Peyer's patch (tissue), 4 donors: ENCODE results near the gene PDZD2. TPM values are rescaled to one million over a fixed set of nuclear protein-coding genes. Genes with fewer than 3 reads are reported as not detected.

ENCODE experiments used
- DNase-seq, 3 donors: peaks; one replicate each; pipeline ENCODE4 v3.0.0-alpha.2; 2017 to 2019
- H3K27ac ChIP-seq, 4 donors: fragments of 200-600 bp; sonication (generic); one replicate each; pipeline ENCODE4 v1.5.1; 2016 to 2019
- H3K27me3 ChIP-seq, 2 donors: fragments of 200-600 bp; sonication (generic); one replicate each; pipeline ENCODE4 v1.5.1; 2019
- H3K36me3 ChIP-seq, 3 donors: fragments of 200-600 bp; sonication (generic); one replicate each; pipeline ENCODE4 v1.5.1; 2016 to 2019
- H3K4me1 ChIP-seq, 4 donors: fragments of 200-600 bp; sonication (generic); one replicate each; pipeline ENCODE4 v1.5.1; 2016 to 2019
- H3K4me3 ChIP-seq, 4 donors: fragments of 200-600 bp; sonication (generic); 1 replicate in 3 of 4; 2 replicates in 1 of 4; pipeline ENCODE4 v1.5.1; 2016 to 2019; ENCODE audit warnings: mild to moderate bottlenecking in 1 of 4
- H3K9me3 ChIP-seq, 4 donors: fragments of 200-600 bp; sonication (generic); one replicate each; pipeline ENCODE4 v1.5.1; 2016 to 2019; ENCODE audit warnings: mild to moderate bottlenecking in 1 of 4
- POLR2A ChIP-seq, 2 donors: fragments of 450-650 bp; IDR thresholded peaks; one replicate each; pipeline ENCODE4 v1.5.1; 2017; ENCODE audit warnings: antibody characterized with exemption in 2 of 2, mild to moderate bottlenecking in 2 of 2, moderate library complexity in 2 of 2
- total RNA-seq, 4 donors: library from RNA; depleted of rRNA; stranded (reverse); fragments of >200 nt; gene quantifications; one replicate each; pipeline ENCODE4 v1.1.0, GENCODE V29; 2016
- TF ChIP-seq, protein P1 (sequence below), 6 experiments: fragments of 450-650 bp in 4 of 6; fragments of 200-600 bp in 2 of 6; sonication (generic) in 1 of 6; IDR thresholded peaks; one replicate each; pipeline ENCODE4 v1.5.1; 2017 to 2019; ENCODE audit warnings: antibody characterized with exemption in 6 of 6, mild to moderate bottlenecking in 3 of 6, moderate library complexity in 1 of 6

PDZD2 gene
- total RNA-seq, 4 donors from 2014 or later = 0.53 to 7.4 (median 3.0) TPM

GRCh38 chr5:31781772-31782171 is 142.8 kb downstream of the PDZD2 start:
- Histone ChIP-seq H3K9me3 (no peaks in the 10 kb centered on the region), H3K4me3 (no peak overlapping the region), H3K36me3 (no peaks in the 10 kb centered on the region), H3K4me1 (no peaks in the 10 kb centered on the region), H3K27ac (no peak overlapping the region), H3K27me3 (no peaks in the 10 kb centered on the region)
- DNase-seq = no peak
- TF ChIP-seq POLR2A (IDR thresholded peaks at IDR 0.05) = no peak
- TF ChIP-seq, protein P1, sequence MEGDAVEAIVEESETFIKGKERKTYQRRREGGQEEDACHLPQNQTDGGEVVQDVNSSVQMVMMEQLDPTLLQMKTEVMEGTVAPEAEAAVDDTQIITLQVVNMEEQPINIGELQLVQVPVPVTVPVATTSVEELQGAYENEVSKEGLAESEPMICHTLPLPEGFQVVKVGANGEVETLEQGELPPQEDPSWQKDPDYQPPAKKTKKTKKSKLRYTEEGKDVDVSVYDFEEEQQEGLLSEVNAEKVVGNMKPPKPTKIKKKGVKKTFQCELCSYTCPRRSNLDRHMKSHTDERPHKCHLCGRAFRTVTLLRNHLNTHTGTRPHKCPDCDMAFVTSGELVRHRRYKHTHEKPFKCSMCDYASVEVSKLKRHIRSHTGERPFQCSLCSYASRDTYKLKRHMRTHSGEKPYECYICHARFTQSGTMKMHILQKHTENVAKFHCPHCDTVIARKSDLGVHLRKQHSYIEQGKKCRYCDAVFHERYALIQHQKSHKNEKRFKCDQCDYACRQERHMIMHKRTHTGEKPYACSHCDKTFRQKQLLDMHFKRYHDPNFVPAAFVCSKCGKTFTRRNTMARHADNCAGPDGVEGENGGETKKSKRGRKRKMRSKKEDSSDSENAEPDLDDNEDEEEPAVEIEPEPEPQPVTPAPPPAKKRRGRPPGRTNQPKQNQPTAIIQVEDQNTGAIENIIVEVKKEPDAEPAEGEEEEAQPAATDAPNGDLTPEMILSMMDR (IDR thresholded peaks at IDR 0.05) = no peak

DNA sequence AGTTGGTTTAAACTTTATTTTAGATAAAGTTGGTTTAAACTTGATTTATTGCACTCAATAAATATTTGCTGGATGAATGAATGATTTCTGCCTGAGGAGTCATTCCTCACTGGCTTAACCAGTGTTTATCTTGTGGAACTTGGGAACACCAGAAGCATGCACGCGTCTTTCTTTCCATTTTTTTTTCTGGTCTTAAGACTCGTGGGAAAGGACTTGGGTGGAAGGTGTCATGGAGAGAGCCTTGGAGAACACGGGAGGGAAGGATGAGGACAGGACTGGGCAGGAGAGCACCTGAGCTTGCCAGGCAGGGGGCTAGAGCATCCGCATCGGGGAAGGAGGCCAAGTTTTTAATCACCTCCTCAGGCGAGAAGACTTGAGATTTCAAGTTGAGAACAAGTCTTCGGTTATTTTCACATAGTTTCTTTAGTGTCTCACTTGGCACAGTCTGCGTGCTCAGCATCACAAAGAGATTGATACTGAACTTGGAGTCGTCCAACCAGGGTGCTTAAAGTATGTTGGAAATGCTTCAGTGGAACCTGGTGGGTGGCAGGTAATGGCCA is 144.2 kb downstream of the PDZD2 start:
- Histone ChIP-seq H3K4me3 (no peak overlapping the region), H3K27me3 (no peaks in the 10 kb centered on the region), H3K9me3 (no peaks in the 10 kb centered on the region), H3K4me1 (no peaks in the 10 kb centered on the region), H3K27ac (no peak overlapping the region), H3K36me3 (no peaks in the 10 kb centered on the region)
- DNase-seq = no peak
- TF ChIP-seq, protein P1 (IDR thresholded peaks at IDR 0.05) = no peak
- no peak for TF ChIP-seq POLR2A (IDR thresholded peaks at IDR 0.05)

GRCh38 chr5:31783731-31784130 is 144.8 kb downstream of the PDZD2 start:
- Histone ChIP-seq H3K4me1 (no peaks in the 10 kb centered on the region), H3K36me3 (no peaks in the 10 kb centered on the region), H3K4me3 (no peak overlapping the region), H3K27me3 (no peaks in the 10 kb centered on the region), H3K9me3 (no peaks in the 10 kb centered on the region), H3K27ac (no peak overlapping the region)
- TF ChIP-seq, protein P1 (IDR thresholded peaks at IDR 0.05) = no peak
- TF ChIP-seq POLR2A (IDR thresholded peaks at IDR 0.05) = no peak
- no peak for DNase-seq

GRCh38 chr5:31786090-31786631 is 147.2 kb downstream of the PDZD2 start:
- no peak overlapping the region for H3K4me3 ChIP-seq
- no peaks in the 10 kb centered on the region for H3K36me3 ChIP-seq
- H3K9me3 ChIP-seq = no peaks in the 10 kb centered on the region
- no peaks in the 10 kb centered on the region for H3K4me1 ChIP-seq
- no peak for DNase-seq
- no peaks in the 10 kb centered on the region for H3K27me3 ChIP-seq
- no peak for TF ChIP-seq POLR2A (IDR thresholded peaks at IDR 0.05)
- TF ChIP-seq, protein P1 (IDR thresholded peaks at IDR 0.05) = no peak
- H3K27ac ChIP-seq = no peak overlapping the region

DNA sequence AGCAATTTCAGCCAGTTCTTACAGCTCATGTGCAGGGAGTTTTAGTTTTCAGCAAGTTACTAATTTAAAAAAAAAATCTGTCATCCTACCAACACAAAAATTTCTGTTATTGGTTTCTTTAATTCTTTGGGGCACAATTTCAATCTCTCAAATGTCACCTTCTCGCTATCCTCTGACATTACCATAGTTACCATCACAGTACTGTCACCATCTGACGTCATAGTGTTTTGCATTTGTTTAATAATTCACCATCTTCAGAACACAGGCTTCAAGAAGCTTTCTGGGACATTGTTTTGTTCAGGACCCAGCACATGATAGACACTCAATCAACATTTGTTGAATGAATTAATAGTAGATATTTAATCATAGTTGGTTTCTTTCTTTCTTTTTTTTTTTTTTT is 155.1 kb downstream of the PDZD2 start:
- no peak for TF ChIP-seq POLR2A (IDR thresholded peaks at IDR 0.05)
- TF ChIP-seq, protein P1 (IDR thresholded peaks at IDR 0.05) = no peak
- no peak for DNase-seq
- Histone ChIP-seq H3K27me3 (no peaks in the 10 kb centered on the region), H3K4me1 (no peaks in the 10 kb centered on the region), H3K4me3 (no peak overlapping the region), H3K9me3 (no peaks in the 10 kb centered on the region), H3K36me3 (no peaks in the 10 kb centered on the region), H3K27ac (no peak overlapping the region)
